Activated CD4-positive, alpha-beta memory T cell treated with anti-CD3 and anti-CD28 coated beads for 36 hours (primary cell): ENCODE data around the gene LTB4R2. TPM values are rescaled to one million over a fixed set of nuclear protein-coding genes. Genes with fewer than 3 reads are reported as not detected.

ENCODE experiments used
- CTCF ChIA-PET: fragments of 350-600 bp; sonication (Branson Sonifier 250); formaldehyde crosslinking; loops from one replicate; lab custom pipeline; 2021; ENCODE audit warnings: antibody characterized with exemption, inconsistent platforms; lab: Charles Lee
- POLR2A ChIA-PET: fragments of 350-600 bp; sonication (Branson Sonifier 250); formaldehyde crosslinking; loops from one replicate; lab custom pipeline; 2021; ENCODE audit warnings: antibody characterized with exemption; lab: Charles Lee
- DNase-seq: peaks from one replicate; pipeline ENCODE4 v3.0.0-alpha.2; 2020
- H3K27ac Mint-ChIP-seq: one replicate; pipeline ENCODE4 v1.8.0; 2021; ENCODE audit warnings: mixed read lengths
- H3K27me3 Mint-ChIP-seq: one replicate; pipeline ENCODE4 v1.8.0; 2021; ENCODE audit warnings: mixed read lengths
- H3K36me3 Mint-ChIP-seq: one replicate; pipeline ENCODE4 v1.8.0; 2021; ENCODE audit warnings: mixed read lengths
- H3K4me1 Mint-ChIP-seq: one replicate; pipeline ENCODE4 v1.8.0; 2021; ENCODE audit warnings: low read depth, mixed read lengths
- H3K4me3 Mint-ChIP-seq: one replicate; pipeline ENCODE4 v1.8.0; 2021; ENCODE audit warnings: mild to moderate bottlenecking, mixed read lengths
- H3K9me3 Mint-ChIP-seq: one replicate; pipeline ENCODE4 v1.8.0; 2021; ENCODE audit warnings: mixed read lengths
- intact Hi-C: fragments of 100-400 bp; cut with micrococcal nuclease; formaldehyde crosslinking; loops from one replicate; pipeline ENCODE4 v1.15.1; 2023
- total RNA-seq, 2 experiments: library from RNA; stranded (reverse); gene quantifications; one replicate each; pipeline ENCODE4 v1.2.3, GENCODE V29; 2021

LTB4R2 gene
- total RNA-seq, 2 experiments from 2014 or later = 9.4 to 9.6 TPM

GRCh38 chr14:24277606-24278321, 32.2 kb upstream of the LTB4R2 start:
- Mint-ChIP-seq H3K4me3 (no peak overlapping the region), H3K27me3 (no peaks in the 10 kb centered on the region), H3K9me3 (no peaks in the 10 kb centered on the region), H3K4me1 (peaks cover 63% of the 10 kb centered on the region), H3K27ac (peak overlapping the region; percentile 54), H3K36me3 (peaks cover 3% of the 10 kb centered on the region)
- peak; percentile 62 for DNase-seq
- intact Hi-C loops = loop anchor here (10.0 kb wide), 1 partner anchor 223 kb away; the partner anchor contains the start of gene CARMIL3
- ChIA-PET CTCF (interaction anchor here (0.6 to 2.7 kb wide), 5 partner anchors 12 to 33 kb away, joined by 3 to 10 read pairs (median 3); partner anchors contain the start of genes CIDEB, DHRS1 and NOP9), POLR2A (interaction anchor here (0.7 to 1.4 kb wide), 2 partner anchors 30 to 31 kb away, joined by 3 read pairs; no protein-coding TSS in a partner anchor)

DNA sequence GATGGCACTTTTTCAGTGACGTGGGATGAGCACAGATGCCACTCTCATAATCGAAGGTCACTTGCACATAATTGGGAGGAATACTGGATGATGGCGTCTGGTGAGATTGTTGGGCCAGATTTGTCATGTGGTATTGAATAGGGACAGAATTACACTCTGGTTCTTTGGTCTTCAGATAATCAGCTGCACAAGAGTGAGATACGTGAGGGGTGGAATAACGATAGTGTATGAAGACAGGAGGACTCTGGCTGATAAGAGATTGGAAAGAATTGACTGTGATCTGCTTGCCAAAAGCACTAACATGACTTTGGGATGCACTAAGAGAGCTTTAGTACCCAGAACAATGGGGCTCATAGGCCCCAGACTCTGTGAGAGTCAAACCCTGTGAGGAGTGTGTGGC, 31.5 kb upstream of the LTB4R2 start:
- intact Hi-C loops = loop anchor here (10.0 kb wide), 1 partner anchor 224 kb away; the partner anchor contains the start of gene CARMIL3
- Mint-ChIP-seq H3K4me1 (peaks cover 56% of the 10 kb centered on the region), H3K27me3 (no peaks in the 10 kb centered on the region), H3K36me3 (peaks cover 3% of the 10 kb centered on the region), H3K9me3 (no peaks in the 10 kb centered on the region), H3K4me3 (no peak overlapping the region), H3K27ac (peak overlapping the region; percentile 54)
- ChIA-PET CTCF (interaction anchor here (1.1 to 6.7 kb wide), 5 partner anchors 12 to 32 kb away, joined by 4 to 66 read pairs (median 24); partner anchors contain the start of genes CIDEB, DHRS1 and NOP9), POLR2A (interaction anchor here (0.8 to 1.4 kb wide), 2 partner anchors 32 to 36 kb away, joined by 3 to 4 read pairs; partner anchors contain the start of gene TINF2)
- DNase-seq = no peak

GRCh38 chr14:24279301-24280186, 30.4 kb upstream of the LTB4R2 start:
- intact Hi-C loops = loop anchor here (1.0 to 10.0 kb wide), 3 partner anchors 10 to 225 kb away; partner anchors contain the start of gene CARMIL3
- Mint-ChIP-seq H3K36me3 (peaks cover 3% of the 10 kb centered on the region), H3K27ac (peak overlapping the region; percentile 70), H3K27me3 (no peaks in the 10 kb centered on the region), H3K4me1 (peaks cover 46% of the 10 kb centered on the region), H3K4me3 (no peak overlapping the region), H3K9me3 (no peaks in the 10 kb centered on the region)
- ChIA-PET POLR2A (interaction anchor here (0.8 to 1.4 kb wide), 5 partner anchors 9 to 55 kb away, joined by 3 to 4 read pairs (median 3); partner anchors contain the start of genes ADCY4 and TINF2), CTCF (interaction anchor here (0.7 to 6.7 kb wide), 13 partner anchors 8 to 152 kb away, joined by 3 to 66 read pairs (median 7); partner anchors contain the start of genes CIDEB, DHRS1, LTB4R2 and NOP9)
- DNase-seq = peak; percentile 77

DNA sequence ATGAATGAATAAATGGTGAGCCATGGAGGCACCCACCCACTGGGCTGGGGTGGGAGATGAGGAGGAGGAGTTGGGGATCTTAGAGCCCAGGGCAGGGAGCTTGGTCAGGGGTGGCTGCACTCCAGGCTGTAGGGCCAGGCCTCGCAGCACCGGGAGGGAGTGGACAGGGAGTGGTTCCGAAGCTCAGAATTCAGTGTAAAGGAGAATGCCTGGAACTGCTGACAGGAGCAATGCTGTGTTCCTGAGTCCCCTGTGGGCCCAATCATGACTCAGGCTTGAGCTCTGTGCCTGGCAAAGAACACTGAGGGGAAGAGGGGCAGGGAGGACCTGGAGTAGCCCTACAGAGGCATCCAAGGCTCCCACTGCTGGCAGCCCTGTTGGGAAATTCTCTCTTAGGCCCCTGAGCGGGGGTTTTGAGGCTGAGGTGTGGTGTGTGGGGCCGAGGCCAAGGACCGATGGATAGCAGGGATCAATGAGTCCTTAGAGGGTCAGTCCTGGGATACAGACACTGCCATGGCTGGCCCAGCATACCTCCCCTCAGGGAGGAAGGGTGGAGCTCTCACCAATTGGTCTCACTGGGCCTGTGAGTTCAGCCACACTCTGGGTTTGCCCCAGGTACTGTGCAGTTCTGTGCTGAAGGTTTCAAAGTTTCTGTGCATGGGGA, 29.0 kb upstream of the LTB4R2 start:
- intact Hi-C loops = no loop called here
- CTCF ChIA-PET = interaction anchor here (0.9 to 6.7 kb wide), 9 partner anchors 9 to 53 kb away, joined by 3 to 66 read pairs (median 10); partner anchors contain the start of genes CIDEB, DHRS1, NOP9 and RABGGTA
- POLR2A ChIA-PET = interaction anchor here (1.1 to 1.4 kb wide), 3 partner anchors 9 to 39 kb away, joined by 4 to 5 read pairs (median 5); partner anchors contain the start of gene TINF2
- H3K4me1 Mint-ChIP-seq = peaks cover 38% of the 10 kb centered on the region
- no peaks in the 10 kb centered on the region for H3K9me3 Mint-ChIP-seq
- H3K4me3 Mint-ChIP-seq = no peak overlapping the region
- H3K36me3 Mint-ChIP-seq = peaks cover 3% of the 10 kb centered on the region
- no peak overlapping the region for H3K27ac Mint-ChIP-seq
- no peak for DNase-seq
- no peaks in the 10 kb centered on the region for H3K27me3 Mint-ChIP-seq

- ChIA-PET CTCF (interaction anchor here (1.6 to 6.7 kb wide), 4 partner anchors 9 to 38 kb away, joined by 3 to 66 read pairs (median 24); partner anchors contain the start of genes CIDEB, DHRS1 and NOP9), POLR2A (interaction anchor here (1.1 kb wide), 1 partner anchor 9 kb away, joined by 5 read pairs; no protein-coding TSS in a partner anchor)
- H3K4me1 Mint-ChIP-seq = peaks cover 38% of the 10 kb centered on the region
- no peak overlapping the region for H3K27ac Mint-ChIP-seq
- H3K27me3 Mint-ChIP-seq = no peaks in the 10 kb centered on the region
- DNase-seq = no peak
- peaks cover 3% of the 10 kb centered on the region for H3K36me3 Mint-ChIP-seq
- H3K9me3 Mint-ChIP-seq = no peaks in the 10 kb centered on the region
- no peak overlapping the region for H3K4me3 Mint-ChIP-seq
- intact Hi-C loops = no loop called here
Measured at GRCh38 chr14:24281636-24282035, 28.3 kb upstream of the LTB4R2 start.

- no peaks in the 10 kb centered on the region for H3K27me3 Mint-ChIP-seq
- H3K4me1 Mint-ChIP-seq = peaks cover 29% of the 10 kb centered on the region
- CTCF ChIA-PET = interaction anchor here (1.0 to 6.7 kb wide), 4 partner anchors 16 to 40 kb away, joined by 3 to 66 read pairs (median 4); partner anchors contain the start of genes CIDEB, DHRS1 and NOP9
- no peak for DNase-seq
- POLR2A ChIA-PET = interaction anchor here (0.6 to 1.7 kb wide), 2 partner anchors 16 to 36 kb away, joined by 3 to 4 read pairs; no protein-coding TSS in a partner anchor
- H3K4me3 Mint-ChIP-seq = no peak overlapping the region
- H3K9me3 Mint-ChIP-seq = no peaks in the 10 kb centered on the region
- no peak overlapping the region for H3K27ac Mint-ChIP-seq
- peaks cover 3% of the 10 kb centered on the region for H3K36me3 Mint-ChIP-seq
- intact Hi-C loops = no loop called here
Measured at GRCh38 chr14:24282736-24283135, 27.2 kb upstream of the LTB4R2 start.

- H3K9me3 Mint-ChIP-seq = no peaks in the 10 kb centered on the region
- H3K27ac Mint-ChIP-seq = no peak overlapping the region
- no peak overlapping the region for H3K4me3 Mint-ChIP-seq
- peaks cover 20% of the 10 kb centered on the region for H3K4me1 Mint-ChIP-seq
- ChIA-PET POLR2A (interaction anchor here (1.7 kb wide), 1 partner anchor 37 kb away, joined by 4 read pairs; no protein-coding TSS in a partner anchor), CTCF (interaction anchor here (1.0 to 6.7 kb wide), 3 partner anchors 15 to 40 kb away, joined by 4 to 66 read pairs (median 4); partner anchors contain the start of genes CIDEB, DHRS1 and NOP9)
- intact Hi-C loops = no loop called here
- peaks cover 3% of the 10 kb centered on the region for H3K36me3 Mint-ChIP-seq
- no peaks in the 10 kb centered on the region for H3K27me3 Mint-ChIP-seq
- no peak for DNase-seq
Measured at GRCh38 chr14:24283796-24284460, 26.0 kb upstream of the LTB4R2 start.

- H3K9me3 Mint-ChIP-seq = no peaks in the 10 kb centered on the region
- H3K4me3 Mint-ChIP-seq = no peak overlapping the region
- intact Hi-C loops = no loop called here
- peaks cover 3% of the 10 kb centered on the region for H3K36me3 Mint-ChIP-seq
- POLR2A ChIA-PET = no interaction called here
- H3K27ac Mint-ChIP-seq = no peak overlapping the region
- CTCF ChIA-PET = interaction anchor here (6.7 kb wide), 1 partner anchor 14 kb away, joined by 66 read pairs; the partner anchor contains the start of genes DHRS1 and NOP9
- H3K27me3 Mint-ChIP-seq = no peaks in the 10 kb centered on the region
- H3K4me1 Mint-ChIP-seq = peaks cover 20% of the 10 kb centered on the region
- no peak for DNase-seq
Measured at GRCh38 chr14:24284501-24285035, 25.4 kb upstream of the LTB4R2 start.

- Mint-ChIP-seq H3K36me3 (peaks cover 5% of the 10 kb centered on the region), H3K9me3 (no peaks in the 10 kb centered on the region), H3K27ac (no peak overlapping the region), H3K4me3 (no peak overlapping the region), H3K27me3 (no peaks in the 10 kb centered on the region), H3K4me1 (peaks cover 20% of the 10 kb centered on the region)
- ChIA-PET POLR2A (no interaction called here), CTCF (interaction anchor here (6.7 kb wide), 1 partner anchor 13 kb away, joined by 66 read pairs; the partner anchor contains the start of genes DHRS1 and NOP9)
- DNase-seq = no peak
- intact Hi-C loops = no loop called here
Measured at GRCh38 chr14:24285351-24285750, 24.6 kb upstream of the LTB4R2 start.

DNA sequence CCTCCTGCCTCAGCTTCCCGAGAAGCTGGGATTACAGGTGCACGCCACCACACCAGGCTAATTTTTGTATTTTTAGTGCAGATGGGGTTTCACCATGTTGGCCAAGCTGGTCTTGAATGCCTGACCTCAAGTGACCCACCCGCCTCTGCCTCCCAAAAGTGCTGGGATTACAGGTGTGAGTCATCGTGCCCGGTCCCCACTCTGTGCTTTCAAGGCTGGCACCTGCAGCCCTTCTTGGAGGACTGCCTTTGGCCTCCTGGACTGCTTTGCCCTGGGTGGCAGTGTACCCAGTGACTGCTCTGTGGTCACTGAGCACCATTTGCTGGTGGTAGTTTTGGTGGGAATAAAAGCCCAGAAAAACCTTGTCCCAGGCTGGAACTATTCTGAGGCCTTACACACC, 22.9 kb upstream of the LTB4R2 start:
- Mint-ChIP-seq H3K9me3 (no peaks in the 10 kb centered on the region), H3K4me1 (peaks cover 25% of the 10 kb centered on the region), H3K27me3 (peaks cover 2% of the 10 kb centered on the region), H3K27ac (no peak overlapping the region), H3K36me3 (peaks cover 19% of the 10 kb centered on the region), H3K4me3 (no peak overlapping the region)
- intact Hi-C loops = no loop called here
- ChIA-PET POLR2A (no interaction called here), CTCF (interaction anchor here (1.0 kb wide), 1 partner anchor 44 kb away, joined by 3 read pairs; no protein-coding TSS in a partner anchor)
- DNase-seq = no peak
